Measurements from ENCODE around the gene LAMA2.

DNA sequence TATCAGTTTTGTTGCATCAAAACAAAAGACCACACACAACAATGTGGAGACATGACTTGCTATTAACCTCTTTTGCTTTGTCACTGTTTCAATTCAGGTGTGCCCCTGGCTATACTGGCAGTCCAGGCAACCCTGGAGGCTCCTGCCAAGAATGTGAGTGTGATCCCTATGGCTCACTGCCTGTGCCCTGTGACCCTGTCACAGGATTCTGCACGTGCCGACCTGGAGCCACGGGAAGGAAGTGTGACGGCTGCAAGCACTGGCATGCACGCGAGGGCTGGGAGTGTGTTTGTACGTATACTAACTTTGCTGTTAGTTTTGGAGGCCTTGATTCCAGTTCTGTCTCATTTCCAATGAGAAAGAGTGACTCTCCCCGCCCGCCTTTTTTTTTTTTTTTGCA is 470.1 kb downstream of the LAMA2 start:
- TF ChIP-seq, protein P1, sequence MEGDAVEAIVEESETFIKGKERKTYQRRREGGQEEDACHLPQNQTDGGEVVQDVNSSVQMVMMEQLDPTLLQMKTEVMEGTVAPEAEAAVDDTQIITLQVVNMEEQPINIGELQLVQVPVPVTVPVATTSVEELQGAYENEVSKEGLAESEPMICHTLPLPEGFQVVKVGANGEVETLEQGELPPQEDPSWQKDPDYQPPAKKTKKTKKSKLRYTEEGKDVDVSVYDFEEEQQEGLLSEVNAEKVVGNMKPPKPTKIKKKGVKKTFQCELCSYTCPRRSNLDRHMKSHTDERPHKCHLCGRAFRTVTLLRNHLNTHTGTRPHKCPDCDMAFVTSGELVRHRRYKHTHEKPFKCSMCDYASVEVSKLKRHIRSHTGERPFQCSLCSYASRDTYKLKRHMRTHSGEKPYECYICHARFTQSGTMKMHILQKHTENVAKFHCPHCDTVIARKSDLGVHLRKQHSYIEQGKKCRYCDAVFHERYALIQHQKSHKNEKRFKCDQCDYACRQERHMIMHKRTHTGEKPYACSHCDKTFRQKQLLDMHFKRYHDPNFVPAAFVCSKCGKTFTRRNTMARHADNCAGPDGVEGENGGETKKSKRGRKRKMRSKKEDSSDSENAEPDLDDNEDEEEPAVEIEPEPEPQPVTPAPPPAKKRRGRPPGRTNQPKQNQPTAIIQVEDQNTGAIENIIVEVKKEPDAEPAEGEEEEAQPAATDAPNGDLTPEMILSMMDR (conservative IDR thresholded peaks at IDR 0.05 in 1 of 2, IDR thresholded peaks at IDR 0.05 in 1 of 2; ENCODE audit: extremely low read depth in 1 of 2, insufficient read depth in 1 of 2, low read depth in 1 of 2, low read length in 2 of 2), result no peak
- TF ChIP-seq EZH2 (IDR thresholded peaks at IDR 0.05; ENCODE audit: borderline replicate concordance, low read length), result no peak
